H1 (cell line): Measurements from ENCODE around the gene ACTR3C. TPM values are rescaled to one million over a fixed set of nuclear protein-coding genes. Genes with fewer than 3 reads are reported as not detected.
A peak's percentile ranks its signal among the peaks of the same experiment; 100 is the strongest.
"Not testable (repeated sequence)": the region's sequence is repeated elsewhere in the genome, so short reads cannot be mapped to it uniquely, and the experiment has no call there.

Experiments used
- CTCF ChIA-PET: fragments of 300-600 bp; sonication (Branson Sonifier 250); formaldehyde crosslinking; loops from one replicate; lab custom pipeline; 2021; ENCODE audit not compliant: partially characterized antibody; lab: Charles Lee
- POLR2A ChIA-PET: fragments of 300-600 bp; sonication (Branson Sonifier 250); formaldehyde crosslinking; loops from one replicate; lab custom pipeline; 2021; ENCODE audit warnings: inconsistent platforms; ENCODE audit not compliant: partially characterized antibody; lab: Charles Lee
- DNase-seq, 2 experiments: peaks; one replicate each; pipeline versions ENCODE4 v3.0.0 to v3.0.0-alpha.2; 2010 to 2022; ENCODE audit warnings: low spot score in 2 of 2, low read depth in 1 of 2, mixed read lengths in 1 of 2
- FAIRE-seq: peaks from 2 replicates; lab custom pipeline; 2011; peaks lifted over from hg19 to GRCh38; lab: Jason Lieb, UNC
- H2AFZ ChIP-seq: 2 replicates; pipeline ENCODE4 v1.8.1; 2012; ENCODE audit warnings: low read length, inconsistent platforms
- H2AK5ac ChIP-seq: 2 replicates; pipeline ENCODE4 v1.6.1; 2013; ENCODE audit warnings: low read depth, low read length
- H2BK120ac ChIP-seq: replicated peaks from 2 replicates; pipeline ENCODE3; 2013; ENCODE audit warnings: low read depth, low read length, inconsistent platforms
- H2BK12ac ChIP-seq: 2 replicates; pipeline ENCODE4 v1.6.1; 2013; ENCODE audit warnings: low read depth, low read length
- H2BK15ac ChIP-seq: 2 replicates; pipeline ENCODE4 v1.6.1; 2013; ENCODE audit warnings: low read length
- H2BK20ac ChIP-seq: 2 replicates; pipeline ENCODE4 v1.6.1; 2013; ENCODE audit warnings: low read length
- H2BK5ac ChIP-seq: 2 replicates; pipeline ENCODE4 v1.6.1; 2013; ENCODE audit warnings: low read depth, low read length
- H3K14ac ChIP-seq: 2 replicates; pipeline ENCODE4 v1.6.1; 2013; ENCODE audit warnings: inconsistent platforms; ENCODE audit not compliant: insufficient read length
- H3K18ac ChIP-seq: 2 replicates; pipeline ENCODE4 v1.6.1; 2013; ENCODE audit warnings: low read length; ENCODE audit errors: extremely low read depth
- H3K23ac ChIP-seq: 2 replicates; pipeline ENCODE4 v1.6.1; 2013; ENCODE audit warnings: inconsistent platforms; ENCODE audit not compliant: insufficient read length
- H3K23me2 ChIP-seq: 2 replicates; pipeline ENCODE4 v1.6.1; 2013; ENCODE audit warnings: low read depth, low read length
- H3K27ac ChIP-seq: 2 replicates; pipeline ENCODE4 v1.6.1; 2011; ENCODE audit warnings: low read depth, low read length, inconsistent platforms
- H3K27me3 ChIP-seq, 4 experiments: replicated peaks in 1 of 4; 1 replicate in 1 of 4; 2 replicates in 3 of 4; pipeline versions ENCODE4 v1.6.1 to v1.8.1; 2011 to 2013; ENCODE audit warnings: low read length in 3 of 4, mild to moderate bottlenecking in 3 of 4, inconsistent platforms in 2 of 4, mixed read lengths in 2 of 4, moderate library complexity in 1 of 4; ENCODE audit not compliant: control insufficient read depth in 3 of 4, insufficient read depth in 3 of 4; ENCODE audit errors: extremely low read depth in 1 of 4
- H3K36me3 ChIP-seq, 4 experiments: 2 replicates each; pipeline versions ENCODE4 v1.6.1 to v1.8.1; 2011 to 2013; ENCODE audit warnings: mild to moderate bottlenecking in 4 of 4, low read length in 3 of 4, moderate library complexity in 2 of 4, control low read depth in 1 of 4, inconsistent platforms in 1 of 4; ENCODE audit not compliant: insufficient read depth in 4 of 4, control insufficient read depth in 2 of 4
- H3K4ac ChIP-seq: replicated peaks from 2 replicates; pipeline ENCODE3; 2013; ENCODE audit warnings: low read length, low read depth, mixed read lengths, inconsistent platforms; ENCODE audit not compliant: insufficient read length
- H3K4me1 ChIP-seq, 4 experiments: replicated peaks in 1 of 4; 1 replicate in 1 of 4; 2 replicates in 3 of 4; pipeline versions ENCODE4 v1.6.1 to v1.8.1; 2011 to 2013; ENCODE audit warnings: low read length in 3 of 4, inconsistent platforms in 2 of 4, mixed read lengths in 1 of 4; ENCODE audit not compliant: insufficient read depth in 4 of 4, control insufficient read depth in 3 of 4
- H3K4me2 ChIP-seq, 2 experiments: 2 replicates each; pipeline versions ENCODE4 v1.6.1 to v1.8.1; 2011 to 2013; ENCODE audit warnings: low read depth in 2 of 2, low read length in 2 of 2, control low read depth in 1 of 2, inconsistent platforms in 1 of 2, mild to moderate bottlenecking in 1 of 2; ENCODE audit not compliant: insufficient read depth in 1 of 2
- H3K4me3 ChIP-seq, 4 experiments: fragments of 200-600, 300-600 bp in 1 of 4; sonication (generic), shearing (Covaris generic), sonication (Bioruptor Twin) in 1 of 4; 2 replicates each; pipeline versions ENCODE4 v1.5.1 to v1.8.1; 2011 to 2016; ENCODE audit warnings: low read length in 4 of 4, low read depth in 3 of 4, control low read depth in 2 of 4, inconsistent platforms in 2 of 4, mild to moderate bottlenecking in 2 of 4, mixed read lengths in 1 of 4, moderate library complexity in 1 of 4; ENCODE audit not compliant: insufficient read depth in 2 of 4; ENCODE audit errors: extremely low read depth in 1 of 4
- H3K56ac ChIP-seq: replicated peaks from 2 replicates; pipeline ENCODE3; 2013; ENCODE audit warnings: low read depth, mild to moderate bottlenecking, mixed read lengths, low read length, inconsistent platforms; ENCODE audit not compliant: insufficient read length
- H3K79me1 ChIP-seq: 2 replicates; pipeline ENCODE4 v1.6.1; 2013; ENCODE audit warnings: low read depth, low read length, control low read depth
- H3K79me2 ChIP-seq, 2 experiments: 2 replicates each; pipeline versions ENCODE4 v1.6.1 to v1.8.1; 2012 to 2013; ENCODE audit warnings: low read length in 2 of 2, mild to moderate bottlenecking in 2 of 2, inconsistent platforms in 1 of 2; ENCODE audit not compliant: insufficient read depth in 2 of 2, control insufficient read depth in 1 of 2
- H3K9ac ChIP-seq, 4 experiments: replicated peaks in 1 of 4; 1 replicate in 1 of 4; 2 replicates in 3 of 4; pipeline versions ENCODE4 v1.6.1 to v1.8.1; 2011 to 2013; ENCODE audit warnings: low read depth in 3 of 4, low read length in 3 of 4, control low read depth in 2 of 4, mild to moderate bottlenecking in 2 of 4, moderate library complexity in 2 of 4, inconsistent platforms in 1 of 4; ENCODE audit errors: extremely low read depth in 1 of 4
- H3K9me3 ChIP-seq, 2 experiments: 2 replicates each; pipeline versions ENCODE4 v1.6.1 to v1.8.1; 2012 to 2013; ENCODE audit warnings: mild to moderate bottlenecking in 2 of 2, moderate library complexity in 2 of 2, control low read depth in 1 of 2, inconsistent platforms in 1 of 2, low read depth in 1 of 2, low read length in 1 of 2, mixed read lengths in 1 of 2; ENCODE audit not compliant: insufficient read depth in 2 of 2
- H4K20me1 ChIP-seq, 2 experiments: replicated peaks in 1 of 2; 2 replicates each; pipeline versions ENCODE3 to v1.8.1; 2011 to 2013; ENCODE audit warnings: inconsistent platforms in 2 of 2, low read length in 2 of 2, mild to moderate bottlenecking in 1 of 2; ENCODE audit not compliant: insufficient read depth in 2 of 2, control insufficient read depth in 1 of 2
- H4K5ac ChIP-seq: 2 replicates; pipeline ENCODE4 v1.6.1; 2013; ENCODE audit warnings: low read length, low read depth, mixed read lengths, inconsistent platforms; ENCODE audit not compliant: insufficient read length
- H4K8ac ChIP-seq: 2 replicates; pipeline ENCODE4 v1.8.0; 2013; ENCODE audit warnings: mild to moderate bottlenecking, moderate library complexity, low read length, inconsistent platforms; ENCODE audit not compliant: insufficient read depth; ENCODE audit errors: extremely low read depth
- H4K91ac ChIP-seq: replicated peaks from 2 replicates; pipeline ENCODE3; 2013; ENCODE audit warnings: low read length, mixed read lengths, inconsistent platforms; ENCODE audit not compliant: insufficient read length
- WGBS, 2 experiments: shearing (Covaris generic) in 1 of 2; methylation state at CpG; one replicate each; pipeline versions ENCODE4 v1.1.6 to v1.1.7; 2013 to 2015; ENCODE audit warnings: low lambda C conversion rate in 2 of 2, mixed read lengths in 2 of 2, inconsistent platforms in 1 of 2, low coverage in 1 of 2, missing lambda C conversion rate in 1 of 2; ENCODE audit not compliant: insufficient replicate concordance in 2 of 2, insufficient coverage in 1 of 2, insufficient read length in 1 of 2; ENCODE audit errors: extremely low coverage in 1 of 2, missing lambda C conversion rate in 1 of 2; 5-methylcytosine and 5-hydroxymethylcytosine counted together
- polyA plus RNA-seq, 7 experiments: library from polyadenylated mRNA; depleted of rRNA in 3 of 7; stranded (reverse) in 5 of 7; unstranded in 2 of 7; fragments of >200 nt in 5 of 7; fragments of 200-250 nt in 2 of 7; gene quantifications; 1 replicate in 5 of 7; 2 replicates in 1 of 7; 4 replicates in 1 of 7; pipeline versions ENCODE4 v1.2.1 to v1.2.3, GENCODE V29; 2011 to 2013; ENCODE audit warnings: missing spikeins in 2 of 7, mixed read lengths in 2 of 7
- total RNA-seq: library from RNA; stranded (reverse); fragmentation: NEBNext Ultra II Directional; extraction: Animal tissue kit (Norgen Biotek cat#: 25700); gene quantifications from 2 replicates; pipeline ENCODE4 v1.2.1, GENCODE V29; 2021

The ACTR3C gene
- total and polyA plus RNA-seq, 2 of the 8 experiments (the other 6 are each of a cell fraction or from before 2014, with no cell fraction given) = 1.5 TPM; not detected in 1

DNA sequence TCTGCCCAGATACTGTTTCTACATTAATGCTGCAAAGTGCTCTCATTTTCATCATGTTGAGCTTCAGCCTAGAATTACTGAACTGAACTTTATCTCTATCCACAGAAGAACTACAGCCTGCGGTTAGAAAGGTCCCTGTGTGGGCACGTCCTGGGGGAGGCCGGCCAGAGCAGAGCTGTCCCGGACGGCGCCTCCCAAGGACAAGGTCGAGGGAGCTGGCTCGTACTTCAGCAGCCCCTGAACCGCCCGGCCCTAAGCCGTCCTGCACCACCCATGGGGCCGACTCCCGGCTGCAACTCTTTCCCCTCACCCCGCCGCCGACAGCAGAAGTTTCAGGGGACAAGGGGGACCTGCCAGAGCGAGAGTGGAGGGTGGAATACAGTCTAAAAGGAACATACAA, 54.5 kb downstream of the ACTR3C start:
- FAIRE-seq, DNase-seq, POLR2A ChIA-PET, H3K27me3 ChIP-seq, H3K4me2 ChIP-seq, H3K9ac ChIP-seq, H3K14ac ChIP-seq, H3K79me1 ChIP-seq, H3K27ac ChIP-seq, H2BK20ac ChIP-seq, H2BK12ac ChIP-seq, H3K18ac ChIP-seq, H3K23ac ChIP-seq, H3K79me2 ChIP-seq, H3K9me3 ChIP-seq, H3K56ac ChIP-seq, H3K4me3 ChIP-seq, H2BK5ac ChIP-seq, H2BK120ac ChIP-seq, CTCF ChIA-PET, H3K4ac ChIP-seq, H3K36me3 ChIP-seq, H2AFZ ChIP-seq, H4K20me1 ChIP-seq, H2BK15ac ChIP-seq, H2AK5ac ChIP-seq, H4K5ac ChIP-seq, H4K91ac ChIP-seq, H3K23me2 ChIP-seq, H3K4me1 ChIP-seq, H4K8ac ChIP-seq: not testable (repeated sequence)
- no CpG with 5 or more reads among the region's 17 CpGs for WGBS, 2 experiments

DNA sequence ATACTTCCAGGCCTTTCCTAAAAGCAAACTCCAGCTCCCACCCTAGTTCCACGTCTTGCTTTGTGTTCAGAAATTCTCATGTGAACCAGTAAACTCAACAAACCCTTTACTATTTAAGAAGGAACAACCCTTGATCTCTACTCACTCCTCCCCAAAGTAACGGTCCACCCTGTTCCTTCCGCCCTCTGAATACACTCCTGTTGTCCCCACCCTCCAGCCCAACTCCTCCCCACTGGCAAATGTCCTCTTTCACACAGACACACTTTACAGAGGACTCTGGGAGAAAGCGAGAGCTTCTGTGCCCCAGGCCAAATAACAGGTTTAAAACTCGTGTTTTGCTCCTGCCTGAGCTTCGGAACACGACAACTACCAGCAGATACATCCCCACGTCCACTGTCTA, 55.1 kb downstream of the ACTR3C start:
- H3K4me1 ChIP-seq, CTCF ChIA-PET: not testable (repeated sequence)

More for the DNA sequence above, 55.1 kb downstream of the ACTR3C start:
- H3K79me1 ChIP-seq, H2BK20ac ChIP-seq, H2BK120ac ChIP-seq, H4K5ac ChIP-seq, H4K8ac ChIP-seq, H3K23me2 ChIP-seq, H4K20me1 ChIP-seq, H3K4me3 ChIP-seq, H3K4ac ChIP-seq, H3K36me3 ChIP-seq, H2BK12ac ChIP-seq, H2AK5ac ChIP-seq, H3K9ac ChIP-seq, H3K14ac ChIP-seq, POLR2A ChIA-PET, H3K18ac ChIP-seq, H3K56ac ChIP-seq, H2AFZ ChIP-seq, H3K79me2 ChIP-seq, H3K9me3 ChIP-seq, H3K27ac ChIP-seq, H2BK15ac ChIP-seq, H2BK5ac ChIP-seq, H3K4me2 ChIP-seq, H4K91ac ChIP-seq, H3K23ac ChIP-seq, DNase-seq, H3K27me3 ChIP-seq: not testable (repeated sequence)
- 100% methylated on average over 1 of the region's 8 CpGs; no CpG with 5 or more reads in 1 of the 2 experiments for WGBS, 2 experiments
- peak; percentile 36 for FAIRE-seq
